Measurements from ENCODE around the gene CPA2.

DNA sequence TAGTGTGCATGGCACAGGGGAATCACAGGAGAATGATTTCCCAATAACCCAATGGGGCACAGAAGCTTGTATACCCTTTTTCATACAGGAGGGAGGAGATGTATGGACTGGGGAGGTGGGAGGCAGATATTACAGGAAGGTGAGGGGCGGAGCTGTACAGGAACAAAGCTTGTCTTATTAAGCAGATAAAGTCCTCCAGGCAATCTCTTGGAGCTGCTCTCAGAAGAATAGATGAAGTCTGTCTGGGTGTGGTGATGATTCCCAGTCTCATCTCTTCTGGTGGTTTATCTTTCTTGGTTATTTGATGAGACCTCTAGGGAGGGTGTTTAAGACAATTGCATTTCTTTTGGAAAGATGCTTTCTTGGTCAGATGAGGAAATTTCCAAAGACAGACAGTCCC, 52.9 kb downstream of the CPA2 start:
- TF ChIP-seq, protein P1, sequence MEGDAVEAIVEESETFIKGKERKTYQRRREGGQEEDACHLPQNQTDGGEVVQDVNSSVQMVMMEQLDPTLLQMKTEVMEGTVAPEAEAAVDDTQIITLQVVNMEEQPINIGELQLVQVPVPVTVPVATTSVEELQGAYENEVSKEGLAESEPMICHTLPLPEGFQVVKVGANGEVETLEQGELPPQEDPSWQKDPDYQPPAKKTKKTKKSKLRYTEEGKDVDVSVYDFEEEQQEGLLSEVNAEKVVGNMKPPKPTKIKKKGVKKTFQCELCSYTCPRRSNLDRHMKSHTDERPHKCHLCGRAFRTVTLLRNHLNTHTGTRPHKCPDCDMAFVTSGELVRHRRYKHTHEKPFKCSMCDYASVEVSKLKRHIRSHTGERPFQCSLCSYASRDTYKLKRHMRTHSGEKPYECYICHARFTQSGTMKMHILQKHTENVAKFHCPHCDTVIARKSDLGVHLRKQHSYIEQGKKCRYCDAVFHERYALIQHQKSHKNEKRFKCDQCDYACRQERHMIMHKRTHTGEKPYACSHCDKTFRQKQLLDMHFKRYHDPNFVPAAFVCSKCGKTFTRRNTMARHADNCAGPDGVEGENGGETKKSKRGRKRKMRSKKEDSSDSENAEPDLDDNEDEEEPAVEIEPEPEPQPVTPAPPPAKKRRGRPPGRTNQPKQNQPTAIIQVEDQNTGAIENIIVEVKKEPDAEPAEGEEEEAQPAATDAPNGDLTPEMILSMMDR (IDR thresholded peaks at IDR 0.05; ENCODE audit: poor library complexity): no peak
- TF ChIP-seq EZH2phosphoT487 (IDR thresholded peaks at IDR 0.05; ENCODE audit: low read depth, severe bottlenecking, unreplicated experiment) (no peak), EZH2 (IDR thresholded peaks at IDR 0.05; ENCODE audit: borderline replicate concordance) (no peak)

Data from hepatocyte (in vitro differentiated cells).